Measurements from ENCODE around the gene MACROD2.

MACROD2 gene

DNA sequence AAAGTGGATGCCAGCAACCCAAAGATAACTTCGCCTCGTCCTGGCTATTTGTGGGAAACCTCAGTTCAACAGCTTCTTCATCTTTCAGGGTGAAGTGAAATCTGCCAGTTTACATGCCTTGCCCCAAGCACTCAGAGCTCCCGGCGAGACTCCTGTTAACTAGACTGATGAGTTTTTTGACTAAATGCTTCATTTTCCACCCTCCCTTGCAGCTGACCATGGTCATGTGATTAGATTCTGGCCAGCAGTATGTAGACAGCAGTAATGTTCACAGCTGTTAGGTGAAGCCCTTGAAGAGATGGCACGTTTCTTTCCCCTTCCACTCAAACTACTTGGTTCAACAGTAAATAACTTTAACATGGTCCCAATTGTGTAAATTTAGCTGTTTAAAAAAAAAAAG, 1060.9 kb downstream of the MACROD2 start:
- H3K27me3 ChIP-seq: no peaks in the 10 kb centered on the region
- H3K27ac ChIP-seq: no peak overlapping the region
- no peaks in the 10 kb centered on the region for H4K20me1 ChIP-seq
- no peak for TF ChIP-seq Cebpa-rat (IDR thresholded peaks at IDR 0.05)
- H3K9me3 ChIP-seq: peaks cover 44% of the 10 kb centered on the region
- no peaks in the 10 kb centered on the region for H3K36me3 ChIP-seq
- H3K4me1 ChIP-seq: no peaks in the 10 kb centered on the region
- H3K4me3 ChIP-seq: no peak overlapping the region
- H3K4me2 ChIP-seq: no peak overlapping the region
- no peak overlapping the region for H3K9ac ChIP-seq

DNA sequence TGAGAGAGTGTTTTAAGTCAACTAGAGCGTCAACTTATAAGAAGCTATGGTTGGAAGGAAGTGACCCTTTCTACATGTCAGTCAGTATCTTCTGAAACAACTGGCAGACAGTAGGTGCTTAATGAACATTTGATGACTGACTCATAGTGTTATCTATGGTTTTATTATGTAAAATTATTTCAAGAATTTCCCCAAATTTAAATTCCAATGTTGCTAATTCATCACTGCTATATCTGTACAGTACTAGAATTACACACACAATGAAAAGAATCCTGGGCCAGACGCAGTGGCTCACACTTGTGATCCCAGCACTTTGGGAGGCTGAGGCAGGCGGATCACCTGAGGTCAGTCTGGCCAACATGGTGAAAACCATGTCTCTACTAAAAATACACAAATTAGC, 1063.5 kb downstream of the MACROD2 start:
- no peaks in the 10 kb centered on the region for H3K4me1 ChIP-seq
- no peak overlapping the region for H3K4me2 ChIP-seq
- no peaks in the 10 kb centered on the region for H3K27me3 ChIP-seq
- H3K4me3 ChIP-seq: no peak overlapping the region
- no peak for TF ChIP-seq Cebpa-rat (IDR thresholded peaks at IDR 0.05)
- H3K27ac ChIP-seq: no peak overlapping the region
- no peaks in the 10 kb centered on the region for H3K36me3 ChIP-seq
- no peak overlapping the region for H3K9ac ChIP-seq
- peaks cover 18% of the 10 kb centered on the region for H3K9me3 ChIP-seq
- no peaks in the 10 kb centered on the region for H4K20me1 ChIP-seq

DNA sequence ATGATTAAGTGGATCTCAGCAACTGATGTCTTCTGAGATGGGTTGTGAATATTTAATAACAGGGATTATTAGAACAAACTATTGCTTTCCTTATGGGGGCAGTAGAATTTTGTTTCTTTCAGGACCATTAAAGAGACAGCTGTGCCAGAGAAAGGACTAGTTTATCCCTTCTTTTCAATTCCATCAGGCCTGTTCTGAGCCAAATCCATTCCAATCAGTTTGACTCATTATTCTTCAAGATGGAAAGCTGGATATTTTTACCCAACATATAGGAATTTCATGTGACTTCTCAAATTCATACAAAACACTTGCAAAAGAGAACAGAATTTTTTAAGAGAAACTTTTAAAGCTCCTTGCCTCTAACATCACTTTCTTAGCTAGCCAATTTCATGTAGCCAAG, 1064.1 kb downstream of the MACROD2 start:
- H3K27me3 ChIP-seq: no peaks in the 10 kb centered on the region
- H3K36me3 ChIP-seq: no peaks in the 10 kb centered on the region
- no peak overlapping the region for H3K4me3 ChIP-seq
- no peak overlapping the region for H3K9ac ChIP-seq
- no peaks in the 10 kb centered on the region for H4K20me1 ChIP-seq
- H3K27ac ChIP-seq: no peak overlapping the region
- H3K9me3 ChIP-seq: peaks cover 12% of the 10 kb centered on the region; the same call in 1 of the 2 replicates
- H3K4me2 ChIP-seq: no peak overlapping the region
- no peak for TF ChIP-seq Cebpa-rat (IDR thresholded peaks at IDR 0.05)
- H3K4me1 ChIP-seq: no peaks in the 10 kb centered on the region

DNA sequence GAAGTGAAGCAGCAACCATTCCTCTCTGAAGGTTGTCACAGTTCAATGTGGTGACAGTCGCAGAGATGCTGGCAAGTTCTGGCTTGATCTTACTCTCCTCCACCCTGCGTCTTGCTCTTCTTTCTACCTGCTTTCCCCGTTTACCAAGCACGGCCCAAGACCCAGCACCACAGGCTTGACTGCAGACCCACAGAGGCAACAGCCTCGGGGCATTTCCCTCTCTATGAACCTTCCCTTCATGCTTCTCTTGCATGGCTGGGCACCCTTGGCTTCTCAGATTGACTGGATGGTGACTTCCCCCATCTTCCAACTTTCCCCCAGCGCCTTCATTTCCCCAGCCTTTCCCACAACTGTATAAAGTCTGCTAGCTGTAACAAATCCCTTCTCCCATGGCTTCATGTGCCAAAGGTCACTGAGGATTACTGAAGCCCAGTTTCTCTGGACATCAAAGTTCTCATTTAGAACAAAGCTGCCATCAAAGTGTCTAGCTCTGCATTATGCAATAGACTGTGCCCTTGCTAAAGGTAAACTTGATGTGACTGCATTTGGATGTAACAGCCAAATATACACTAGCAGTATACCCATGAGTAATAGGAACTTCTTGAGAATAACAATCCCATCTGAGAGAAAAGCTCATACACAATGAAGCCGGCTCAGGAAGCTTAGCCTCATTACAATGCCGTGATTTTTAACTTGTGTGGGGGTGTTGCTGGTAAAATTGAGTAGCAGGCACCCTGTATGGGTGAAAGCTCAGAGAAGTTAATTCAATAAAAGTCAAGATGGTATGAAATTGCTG, 1065.1 kb downstream of the MACROD2 start:
- Histone ChIP-seq H3K9ac (no peak overlapping the region), H3K36me3 (no peaks in the 10 kb centered on the region), H3K4me3 (no peak overlapping the region), H3K27me3 (no peaks in the 10 kb centered on the region), H3K4me1 (no peaks in the 10 kb centered on the region), H4K20me1 (no peaks in the 10 kb centered on the region), H3K27ac (no peak overlapping the region), H3K4me2 (no peak overlapping the region), H3K9me3 (peaks cover 3% of the 10 kb centered on the region; the same call in 1 of the 2 replicates)
- TF ChIP-seq Cebpa-rat (IDR thresholded peaks at IDR 0.05): no peak

DNA sequence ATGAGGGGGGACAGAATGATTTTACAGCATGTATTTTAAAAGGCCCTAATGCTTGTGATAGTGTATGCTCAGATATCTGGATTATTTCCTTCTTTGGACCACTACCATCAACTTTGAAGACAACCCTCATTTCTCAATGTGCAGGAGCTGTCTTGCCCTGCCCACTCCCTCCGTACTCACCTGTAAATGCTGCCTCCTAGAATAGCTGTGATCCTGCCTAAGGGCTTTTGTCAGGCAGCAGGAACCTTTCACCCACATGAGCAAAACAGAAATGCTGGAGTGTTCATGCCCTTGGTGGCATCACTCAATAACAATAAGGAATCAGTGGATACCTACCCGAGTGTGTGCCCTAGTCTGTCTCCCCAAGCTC, 1065.7 kb downstream of the MACROD2 start:
- H3K4me1 ChIP-seq: no peaks in the 10 kb centered on the region
- no peaks in the 10 kb centered on the region for H3K36me3 ChIP-seq
- H3K4me2 ChIP-seq: no peak overlapping the region
- no peak overlapping the region for H3K9ac ChIP-seq
- H4K20me1 ChIP-seq: no peaks in the 10 kb centered on the region
- H3K9me3 ChIP-seq: no peaks in the 10 kb centered on the region
- TF ChIP-seq Cebpa-rat (IDR thresholded peaks at IDR 0.05): no peak
- H3K4me3 ChIP-seq: no peak overlapping the region
- H3K27ac ChIP-seq: no peak overlapping the region
- no peaks in the 10 kb centered on the region for H3K27me3 ChIP-seq

DNA sequence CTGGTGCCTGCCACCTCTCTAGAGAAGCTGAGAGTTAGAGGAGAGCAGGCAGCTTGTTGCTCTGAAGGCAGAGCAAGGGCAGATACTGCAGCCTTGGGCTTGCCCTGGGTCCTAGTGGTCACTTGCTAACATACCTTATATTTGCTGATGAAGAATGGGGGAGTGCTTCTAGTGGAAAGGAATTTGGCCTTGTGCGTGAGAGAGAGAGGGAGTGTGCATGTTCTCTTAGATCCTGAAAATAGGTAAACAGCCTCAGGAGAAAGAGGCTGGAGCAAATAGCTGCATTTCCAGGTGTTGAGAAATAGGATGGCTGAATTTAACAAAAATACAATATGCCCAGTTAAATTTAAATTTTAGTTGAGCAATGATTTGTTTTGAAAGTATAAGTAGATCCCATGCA, 1066.6 kb downstream of the MACROD2 start:
- Histone ChIP-seq H3K9ac (no peak overlapping the region), H3K4me2 (no peak overlapping the region), H3K27ac (no peak overlapping the region), H3K36me3 (no peaks in the 10 kb centered on the region), H3K4me1 (no peaks in the 10 kb centered on the region), H3K9me3 (no peaks in the 10 kb centered on the region), H4K20me1 (no peaks in the 10 kb centered on the region), H3K27me3 (no peaks in the 10 kb centered on the region), H3K4me3 (no peak overlapping the region)
- no peak for TF ChIP-seq Cebpa-rat (IDR thresholded peaks at IDR 0.05)

DNA sequence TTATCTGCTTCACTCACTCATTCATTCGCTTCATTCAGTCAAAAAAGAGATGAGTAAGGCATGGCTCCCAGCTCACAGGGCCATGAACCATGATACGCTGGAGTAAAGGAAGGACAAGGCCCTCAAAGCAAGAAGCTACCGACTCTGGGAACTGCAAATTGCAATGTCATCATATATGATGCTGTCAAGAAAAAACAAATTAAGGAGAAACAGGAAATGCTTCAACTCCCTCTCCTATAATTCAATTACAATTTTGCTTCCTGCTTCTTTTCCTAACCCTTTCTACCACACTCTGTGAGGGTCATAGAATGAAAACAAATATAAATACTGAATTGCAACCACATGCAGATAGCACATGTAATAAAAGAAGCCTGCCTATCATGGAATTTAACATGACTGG, 1067.8 kb downstream of the MACROD2 start:
- no peaks in the 10 kb centered on the region for H3K27me3 ChIP-seq
- no peak overlapping the region for H3K9ac ChIP-seq
- H3K27ac ChIP-seq: no peak overlapping the region
- no peaks in the 10 kb centered on the region for H4K20me1 ChIP-seq
- no peak overlapping the region for H3K4me3 ChIP-seq
- H3K4me2 ChIP-seq: no peak overlapping the region
- H3K36me3 ChIP-seq: no peaks in the 10 kb centered on the region
- no peaks in the 10 kb centered on the region for H3K4me1 ChIP-seq
- TF ChIP-seq Cebpa-rat (IDR thresholded peaks at IDR 0.05): no peak
- H3K9me3 ChIP-seq: no peaks in the 10 kb centered on the region

DNA sequence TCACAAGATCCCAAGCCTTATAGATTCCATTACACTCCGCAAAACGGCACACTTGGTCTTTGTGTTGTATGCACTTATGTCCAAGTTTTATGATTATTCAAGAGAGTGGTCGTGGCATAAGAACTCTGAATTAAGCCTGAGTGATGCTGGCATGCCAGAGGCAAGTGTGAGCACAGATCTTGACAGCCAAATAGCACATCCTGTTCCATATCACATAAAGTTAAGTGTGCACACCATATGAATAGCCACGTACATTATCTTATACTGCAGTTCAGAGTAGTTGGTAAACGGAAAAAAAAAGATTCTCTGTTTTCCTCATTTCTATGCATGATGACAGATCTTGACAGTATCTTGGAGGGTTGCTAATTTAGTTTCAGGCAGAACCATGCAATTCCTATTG, 1069.4 kb downstream of the MACROD2 start:
- Histone ChIP-seq H4K20me1 (no peaks in the 10 kb centered on the region), H3K4me1 (no peaks in the 10 kb centered on the region)

DNA sequence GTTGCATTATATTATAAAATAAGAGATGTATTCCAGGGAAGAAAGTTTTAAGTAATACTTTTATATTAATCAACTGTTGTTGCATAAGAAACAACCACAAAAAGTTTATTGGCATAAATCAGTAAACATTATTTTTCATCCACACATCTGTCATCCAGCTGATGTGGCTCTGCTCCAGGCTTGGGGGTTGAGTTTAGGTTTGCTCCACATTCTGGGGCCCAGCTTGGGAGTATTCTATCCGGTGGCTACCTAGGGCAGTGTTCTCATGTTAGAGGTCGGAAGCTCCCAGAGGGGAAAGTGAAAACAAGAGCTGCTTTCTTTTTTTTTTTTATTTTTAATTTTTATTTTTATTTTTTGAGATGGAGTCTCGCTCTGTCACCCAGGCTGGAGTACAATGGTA, 1070.5 kb downstream of the MACROD2 start:
- Histone ChIP-seq H3K36me3 (no peaks in the 10 kb centered on the region), H3K27me3 (no peaks in the 10 kb centered on the region), H3K4me3 (no peak overlapping the region), H3K4me1 (no peaks in the 10 kb centered on the region), H4K20me1 (no peaks in the 10 kb centered on the region), H3K4me2 (no peak overlapping the region), H3K27ac (no peak overlapping the region), H3K9me3 (no peaks in the 10 kb centered on the region), H3K9ac (no peak overlapping the region)
- TF ChIP-seq Cebpa-rat (IDR thresholded peaks at IDR 0.05): no peak

More for the DNA sequence above, 1069.4 kb downstream of the MACROD2 start:
- H3K9ac ChIP-seq: no peak overlapping the region
- TF ChIP-seq Cebpa-rat (IDR thresholded peaks at IDR 0.05): no peak
- no peaks in the 10 kb centered on the region for H3K9me3 ChIP-seq
- H3K4me3 ChIP-seq: no peak overlapping the region
- H3K36me3 ChIP-seq: no peaks in the 10 kb centered on the region
- H3K4me2 ChIP-seq: no peak overlapping the region
- no peaks in the 10 kb centered on the region for H3K27me3 ChIP-seq
- no peak overlapping the region for H3K27ac ChIP-seq

DNA sequence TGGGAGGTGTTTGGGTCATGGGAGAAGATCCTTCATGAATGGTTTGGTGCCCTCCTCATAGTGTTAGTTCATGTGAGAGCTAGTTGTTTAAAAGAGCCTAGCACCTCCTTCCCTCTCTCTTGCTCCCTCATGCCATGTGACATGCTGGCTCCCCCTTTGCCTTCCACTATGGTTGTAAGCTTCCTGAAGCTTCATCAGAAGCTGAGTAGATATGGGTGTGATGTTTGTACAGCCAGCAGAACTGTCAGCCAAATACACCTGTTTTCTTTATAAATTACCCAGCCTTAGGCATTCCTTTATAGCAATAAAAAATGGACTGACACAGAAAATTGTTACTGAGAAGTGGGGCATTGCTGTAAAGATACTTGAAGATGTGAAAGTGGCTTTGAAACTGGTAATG, 1073.2 kb downstream of the MACROD2 start:
- H3K4me2 ChIP-seq: no peak overlapping the region
- H3K4me1 ChIP-seq: no peaks in the 10 kb centered on the region
- H3K27ac ChIP-seq: no peak overlapping the region
- no peaks in the 10 kb centered on the region for H3K27me3 ChIP-seq
- H3K9me3 ChIP-seq: no peaks in the 10 kb centered on the region
- H3K9ac ChIP-seq: no peak overlapping the region
- H4K20me1 ChIP-seq: no peaks in the 10 kb centered on the region
- H3K36me3 ChIP-seq: no peaks in the 10 kb centered on the region
- TF ChIP-seq Cebpa-rat (IDR thresholded peaks at IDR 0.05): no peak
- no peak overlapping the region for H3K4me3 ChIP-seq

DNA sequence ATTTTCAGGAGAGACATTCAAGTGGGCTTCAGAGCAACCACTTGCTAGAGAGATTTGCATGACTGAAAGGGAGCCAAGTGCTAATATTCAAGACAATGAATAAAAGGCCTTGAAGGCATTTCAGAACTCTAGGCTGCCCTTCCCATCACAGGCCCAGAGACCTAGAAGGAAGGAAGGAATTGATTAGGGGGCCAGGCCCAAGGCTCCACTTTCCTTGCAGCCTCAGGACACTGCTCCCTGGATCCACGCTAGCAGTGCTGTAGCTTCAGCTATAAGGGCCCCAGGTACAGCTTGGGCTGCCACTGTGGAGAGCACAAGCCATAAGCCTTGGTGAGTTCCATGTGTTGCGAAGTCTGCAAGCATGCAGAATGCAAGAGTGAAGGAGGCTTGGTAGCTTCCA, 1074.0 kb downstream of the MACROD2 start:
- no peak overlapping the region for H3K9ac ChIP-seq
- TF ChIP-seq Cebpa-rat (IDR thresholded peaks at IDR 0.05): no peak

More for the DNA sequence above, 1074.0 kb downstream of the MACROD2 start:
- Histone ChIP-seq H4K20me1 (no peaks in the 10 kb centered on the region), H3K36me3 (no peaks in the 10 kb centered on the region), H3K4me3 (no peak overlapping the region), H3K4me1 (no peaks in the 10 kb centered on the region), H3K27me3 (no peaks in the 10 kb centered on the region), H3K4me2 (no peak overlapping the region), H3K9me3 (no peaks in the 10 kb centered on the region), H3K27ac (no peak overlapping the region)

All from BLaER1 (cell line).